Measurements from ENCODE around the gene EXOC5. TPM values are rescaled to one million over a fixed set of nuclear protein-coding genes. Genes with fewer than 3 reads are reported as not detected.

EXOC5 gene
- total RNA-seq: 10 to 100 TPM; 28.7 to 31.5 TPM
- total RNA-seq: 57.1 to 72.7 reads per million in 2 donors

GRCh38 chr14:57268161-57269069 lies at the start of gene EXOC5, which contains the start of gene AP5M1:
EXOC5 (minus strand) TSS chr14:57268905; CDS start chr14:57268648, 257 bp downstream.
AP5M1 (plus strand) TSS chr14:57268971; CDS start chr14:57269315, 344 bp downstream.
- no peaks in the 10 kb centered on the region for H3K9me3 ChIP-seq (ENCODE audit: control insufficient read depth, low read length, poor library complexity, severe bottlenecking)
- Mint-ChIP-seq H3K27me3 (no peaks in the 10 kb centered on the region), H3K36me3 (ENCODE audit: low read depth) (peaks cover 2% of the 10 kb centered on the region), H3K4me1 (peaks cover 44% of the 10 kb centered on the region), H3K27ac (peak within 1 kb of the TSS; percentile 99), H3K4me3 (peak within 1 kb of the TSS; percentile 99)
- peak; percentile 85 to 89 (median 86) for DNase-seq
- peak; percentile 86 for ATAC-seq

- H3K27ac Mint-ChIP-seq: no peak overlapping the region
These were observed 48.6 kb upstream of the EXOC5 start for GRCh38 chr14:57317248-57317833.

GRCh38 chr14:57314396-57315089 lies 45.8 kb upstream of the EXOC5 start:
- DNase-seq: no peak
- Mint-ChIP-seq H3K27me3 (peaks cover 4% of the 10 kb centered on the region), H3K27ac (no peak overlapping the region), H3K4me1 (no peaks in the 10 kb centered on the region), H3K36me3 (ENCODE audit: low read depth) (no peaks in the 10 kb centered on the region), H3K4me3 (no peak overlapping the region)
- no peak for ATAC-seq
- H3K9me3 ChIP-seq (ENCODE audit: control insufficient read depth, low read length, poor library complexity, severe bottlenecking): no peaks in the 10 kb centered on the region

More at GRCh38 chr14:57317248-57317833, 48.6 kb upstream of the EXOC5 start:
- Mint-ChIP-seq H3K36me3 (ENCODE audit: low read depth) (no peaks in the 10 kb centered on the region), H3K27me3 (no peaks in the 10 kb centered on the region), H3K4me3 (no peak overlapping the region), H3K4me1 (no peaks in the 10 kb centered on the region)
- no peaks in the 10 kb centered on the region for H3K9me3 ChIP-seq (ENCODE audit: control insufficient read depth, low read length, poor library complexity, severe bottlenecking)
- DNase-seq: peak; percentile 41 to 65 (median 42)
- peak; percentile 71 for ATAC-seq

- Mint-ChIP-seq H3K36me3 (ENCODE audit: low read depth) (no peaks in the 10 kb centered on the region), H3K4me1 (no peaks in the 10 kb centered on the region), H3K4me3 (no peak overlapping the region), H3K27ac (no peak overlapping the region), H3K27me3 (peaks cover 42% of the 10 kb centered on the region)
- H3K9me3 ChIP-seq (ENCODE audit: control insufficient read depth, low read length, poor library complexity, severe bottlenecking): no peaks in the 10 kb centered on the region
- DNase-seq: no peak
- no peak for ATAC-seq
These were observed 34.2 kb upstream of the EXOC5 start for GRCh38 chr14:57302883-57303282.

- H3K9me3 ChIP-seq (ENCODE audit: control insufficient read depth, low read length, poor library complexity, severe bottlenecking): no peaks in the 10 kb centered on the region
- H3K4me1 Mint-ChIP-seq: no peaks in the 10 kb centered on the region
- H3K27ac Mint-ChIP-seq: no peak overlapping the region
- DNase-seq (no peak), ATAC-seq (no peak)
- H3K27me3 Mint-ChIP-seq: peaks cover 9% of the 10 kb centered on the region
- H3K4me3 Mint-ChIP-seq: no peak overlapping the region
- H3K36me3 Mint-ChIP-seq (ENCODE audit: low read depth): no peaks in the 10 kb centered on the region
These were observed 30.8 kb upstream of the EXOC5 start for GRCh38 chr14:57299511-57299910.

GRCh38 chr14:57297852-57298251 lies 29.1 kb upstream of the EXOC5 start:
- Mint-ChIP-seq H3K4me1 (no peaks in the 10 kb centered on the region), H3K27ac (no peak overlapping the region), H3K36me3 (ENCODE audit: low read depth) (no peaks in the 10 kb centered on the region), H3K4me3 (no peak overlapping the region), H3K27me3 (no peaks in the 10 kb centered on the region)
- no peak for ATAC-seq
- H3K9me3 ChIP-seq (ENCODE audit: control insufficient read depth, low read length, poor library complexity, severe bottlenecking): no peaks in the 10 kb centered on the region
- no peak for DNase-seq

GRCh38 chr14:57295239-57295638 lies 26.5 kb upstream of the EXOC5 start:
- no peaks in the 10 kb centered on the region for H3K36me3 Mint-ChIP-seq (ENCODE audit: low read depth)
- ATAC-seq (no peak), DNase-seq (no peak)
- H3K9me3 ChIP-seq (ENCODE audit: control insufficient read depth, low read length, poor library complexity, severe bottlenecking): no peaks in the 10 kb centered on the region
- no peaks in the 10 kb centered on the region for H3K4me1 Mint-ChIP-seq
- no peak overlapping the region for H3K27ac Mint-ChIP-seq
- no peak overlapping the region for H3K4me3 Mint-ChIP-seq
- H3K27me3 Mint-ChIP-seq: no peaks in the 10 kb centered on the region

GRCh38 chr14:57293866-57294837 lies 25.4 kb upstream of the EXOC5 start:
- Mint-ChIP-seq H3K4me3 (no peak overlapping the region), H3K36me3 (ENCODE audit: low read depth) (no peaks in the 10 kb centered on the region), H3K27me3 (no peaks in the 10 kb centered on the region), H3K4me1 (no peaks in the 10 kb centered on the region), H3K27ac (no peak overlapping the region)
- H3K9me3 ChIP-seq (ENCODE audit: control insufficient read depth, low read length, poor library complexity, severe bottlenecking): no peaks in the 10 kb centered on the region
- no peak for ATAC-seq
- DNase-seq: no peak

- Mint-ChIP-seq H3K36me3 (ENCODE audit: low read depth) (no peaks in the 10 kb centered on the region), H3K4me3 (no peak overlapping the region), H3K27ac (no peak overlapping the region), H3K4me1 (no peaks in the 10 kb centered on the region), H3K27me3 (no peaks in the 10 kb centered on the region)
- DNase-seq (no peak), ATAC-seq (no peak)
- H3K9me3 ChIP-seq (ENCODE audit: control insufficient read depth, low read length, poor library complexity, severe bottlenecking): no peaks in the 10 kb centered on the region
These were observed 23.3 kb upstream of the EXOC5 start for GRCh38 chr14:57291692-57292647.

- Mint-ChIP-seq H3K36me3 (ENCODE audit: low read depth) (no peaks in the 10 kb centered on the region), H3K4me3 (no peak overlapping the region)
- no peaks in the 10 kb centered on the region for H3K9me3 ChIP-seq (ENCODE audit: control insufficient read depth, low read length, poor library complexity, severe bottlenecking)
These were observed 22.0 kb upstream of the EXOC5 start for GRCh38 chr14:57290751-57291150.

GRCh38 chr14:57287745-57288144 lies 19.0 kb upstream of the EXOC5 start:
- Mint-ChIP-seq H3K4me3 (no peak overlapping the region), H3K36me3 (ENCODE audit: low read depth) (peaks cover 3% of the 10 kb centered on the region), H3K27me3 (no peaks in the 10 kb centered on the region), H3K4me1 (no peaks in the 10 kb centered on the region), H3K27ac (no peak overlapping the region)
- DNase-seq (no peak), ATAC-seq (no peak)
- no peaks in the 10 kb centered on the region for H3K9me3 ChIP-seq (ENCODE audit: control insufficient read depth, low read length, poor library complexity, severe bottlenecking)

More at GRCh38 chr14:57290751-57291150, 22.0 kb upstream of the EXOC5 start:
- no peak for ATAC-seq
- Mint-ChIP-seq H3K27me3 (no peaks in the 10 kb centered on the region), H3K27ac (no peak overlapping the region), H3K4me1 (no peaks in the 10 kb centered on the region)
- DNase-seq: no peak
